ENCODE results near the gene CNTN1.

GRCh38 chr12:40723001-40723400 lies 30.8 kb downstream of the CNTN1 start:
- TF ChIP-seq CTCF (IDR thresholded peaks at IDR 0.05) (no peak), POLR2A (IDR thresholded peaks at IDR 0.05) (no peak)

Data from testis (tissue), 2 donors.